ENCODE data around the gene PKMYT1. TPM values are rescaled to one million over a fixed set of nuclear protein-coding genes. Genes with fewer than 3 reads are reported as not detected.

The PKMYT1 gene
- total RNA-seq, 1 experiment from 2014 or later, result 14.8 TPM

DNA sequence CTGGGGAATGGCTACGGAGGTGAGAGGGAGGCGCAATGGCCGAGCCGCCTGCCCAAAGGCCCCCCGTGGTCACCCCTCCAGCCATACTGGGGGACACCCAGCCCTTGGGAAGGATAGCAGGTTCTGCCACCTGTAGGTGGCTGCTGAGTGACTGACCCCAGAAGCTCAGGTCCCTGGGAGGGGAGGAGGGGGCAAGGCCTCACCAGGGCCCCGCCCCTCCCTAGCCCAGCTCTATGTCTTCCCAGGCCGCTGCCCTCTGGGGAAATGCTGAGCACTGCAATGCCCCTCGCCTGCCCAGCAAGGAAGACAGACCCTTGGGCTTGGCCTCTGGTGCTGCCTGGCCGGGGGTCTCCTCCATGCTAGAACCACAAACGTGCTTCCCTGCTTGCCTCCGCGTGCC is 21.1 kb upstream of the PKMYT1 start:
- DNase-seq (ENCODE audit: extremely low read depth, low read depth), result no peak

DNA sequence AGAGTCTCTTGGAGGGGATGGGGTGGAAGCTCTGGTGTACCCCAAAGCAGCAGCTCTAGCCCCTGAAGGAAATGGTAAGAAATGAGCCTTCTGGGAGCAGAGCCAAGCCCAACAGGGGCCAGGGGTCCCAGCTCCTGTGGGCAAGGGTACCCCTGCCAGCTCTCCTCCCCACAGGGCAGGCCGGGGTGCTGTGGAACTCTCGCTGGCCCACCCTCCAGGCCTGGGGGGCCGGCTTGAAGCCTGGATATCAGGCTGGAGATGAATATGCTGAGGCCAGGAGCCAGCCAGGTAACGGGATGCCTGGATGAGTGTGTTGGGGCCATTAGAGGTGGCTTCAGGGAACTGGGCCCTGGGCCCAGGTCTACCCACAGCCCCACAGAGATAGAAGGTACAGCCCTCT is 20.3 kb upstream of the PKMYT1 start:
- no peak for DNase-seq (ENCODE audit: extremely low read depth, low read depth)

DNA sequence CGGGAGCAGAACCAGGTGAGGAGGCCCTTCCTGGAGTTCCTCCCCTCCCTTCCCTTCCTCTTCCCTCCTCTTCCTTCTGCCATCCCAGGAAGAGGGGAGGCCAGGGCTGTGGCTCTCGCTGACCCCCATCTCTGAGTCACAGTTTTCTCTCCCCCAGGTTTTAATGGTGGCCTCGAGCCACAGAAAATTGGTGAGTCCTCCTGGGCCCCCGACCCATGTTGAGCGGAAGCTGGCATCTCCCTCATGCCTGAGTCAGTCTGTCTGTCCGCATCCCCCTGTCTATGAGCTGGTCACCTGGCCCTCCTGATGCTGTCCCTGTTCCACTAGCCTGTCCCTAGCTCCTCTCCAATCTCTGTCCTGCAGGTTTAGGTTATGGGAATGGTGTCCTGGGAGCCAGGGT is 19.7 kb upstream of the PKMYT1 start:
- no peak for DNase-seq (ENCODE audit: extremely low read depth, low read depth)

DNA sequence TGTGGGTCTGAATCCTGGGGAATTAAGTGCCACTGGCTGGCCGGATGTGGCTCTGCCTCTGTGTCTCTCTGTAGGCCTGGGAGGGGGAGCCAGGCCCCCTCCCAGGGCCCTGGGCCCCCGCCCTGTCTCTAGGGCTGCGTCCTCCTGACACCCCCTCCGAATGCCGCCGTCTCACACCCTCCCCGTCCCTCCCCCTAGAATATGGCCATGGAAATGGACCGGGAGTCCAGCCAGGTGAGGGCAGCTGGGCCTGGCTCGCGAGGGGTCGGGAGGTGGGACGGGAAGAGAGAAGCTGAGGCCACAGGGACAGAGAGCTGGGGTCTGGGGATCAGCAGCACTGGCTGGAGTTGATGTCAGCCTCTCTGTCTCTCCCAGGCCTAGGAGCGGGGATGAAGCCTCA is 16.1 kb upstream of the PKMYT1 start:
- no peak for DNase-seq (ENCODE audit: extremely low read depth, low read depth)

DNA sequence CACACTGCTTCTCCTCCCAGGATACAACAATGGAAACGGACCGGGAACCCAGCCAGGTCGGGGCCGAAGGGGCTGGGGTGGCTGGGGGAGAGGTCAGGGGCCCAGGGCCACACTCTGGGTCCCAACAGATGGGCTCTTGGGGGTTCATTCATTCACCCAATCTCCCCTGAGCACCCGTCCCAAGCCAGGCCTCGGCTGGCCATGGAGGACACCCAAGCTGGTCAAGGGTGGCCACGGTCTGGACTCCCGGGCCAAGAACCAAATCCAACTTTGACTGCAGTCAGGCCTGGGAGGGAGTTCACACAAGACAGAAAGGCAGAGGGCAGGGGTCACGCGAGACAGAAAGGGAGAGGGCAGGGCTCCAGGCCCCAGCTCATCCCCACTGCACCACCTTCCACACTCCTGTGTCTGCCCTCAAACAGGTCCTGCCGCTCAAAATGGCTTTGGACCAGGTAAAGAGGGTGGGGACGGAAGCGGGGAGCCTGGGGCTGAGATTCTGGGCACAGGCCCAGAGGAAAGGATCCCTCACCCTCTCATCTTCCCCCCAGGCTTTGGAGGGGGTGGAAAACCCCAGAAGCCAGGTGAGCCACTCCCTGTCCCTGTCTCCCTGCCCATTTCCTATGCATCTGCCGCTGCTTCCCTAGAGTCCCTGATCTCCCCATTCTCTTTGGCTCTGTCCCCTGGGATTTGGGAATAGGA is 12.3 kb upstream of the PKMYT1 start:
- no peak for DNase-seq (ENCODE audit: extremely low read depth, low read depth)

DNA sequence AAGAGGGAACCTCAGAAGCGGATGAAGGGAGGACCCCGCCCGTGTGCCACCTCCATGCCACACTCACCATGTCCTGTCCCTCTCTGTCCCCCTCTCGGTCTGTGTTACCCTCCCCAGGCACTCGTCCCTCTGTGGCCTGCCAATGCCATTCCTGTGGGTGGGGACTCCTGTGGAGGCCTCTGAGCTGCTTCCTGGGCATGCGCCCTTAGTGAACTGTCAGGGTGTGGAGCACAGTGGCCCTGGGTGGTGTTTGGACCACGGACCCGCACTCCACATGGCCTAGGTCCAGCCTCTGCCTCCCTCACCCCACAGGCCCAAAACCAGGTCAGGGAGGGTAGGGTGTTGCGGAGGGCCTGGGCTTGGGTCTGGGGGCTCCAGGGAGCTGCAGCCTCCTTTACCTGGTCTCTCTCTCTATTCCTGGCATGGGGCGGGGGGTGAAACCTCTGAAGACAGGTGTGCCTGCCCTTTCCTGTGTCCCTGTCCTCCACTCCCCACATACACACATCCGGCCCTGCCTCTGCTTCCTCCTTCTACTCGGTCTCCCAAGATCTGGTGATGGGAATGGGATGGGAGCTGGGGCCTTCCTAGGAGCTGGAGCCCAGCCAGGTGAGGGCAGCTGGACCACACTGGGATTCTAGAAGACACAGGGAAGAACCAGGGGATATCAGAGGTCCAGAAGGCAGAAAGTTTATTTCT is 11.5 kb upstream of the PKMYT1 start:
- no peak for DNase-seq (ENCODE audit: extremely low read depth, low read depth)

DNA sequence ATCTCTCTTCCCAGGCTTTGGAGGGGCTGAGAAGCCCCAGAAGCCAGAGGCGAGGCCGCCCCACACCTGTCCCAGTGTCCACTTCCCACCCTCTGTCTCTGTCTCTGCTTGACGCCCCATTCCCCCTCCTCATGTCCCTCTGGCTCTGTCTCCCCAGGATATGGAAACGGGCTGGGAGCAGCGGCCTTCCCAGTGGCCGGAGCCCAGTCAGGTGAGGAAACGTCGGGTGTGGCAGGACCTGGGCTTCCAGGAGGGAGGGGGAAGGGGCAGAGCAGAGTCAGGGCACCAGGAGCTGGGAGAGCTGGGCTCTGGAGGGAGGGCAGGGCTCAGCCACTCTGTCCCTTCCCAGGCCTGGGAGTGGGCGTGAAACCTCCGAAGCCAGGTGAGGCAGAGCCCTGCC is 10.6 kb upstream of the PKMYT1 start:
- DNase-seq (ENCODE audit: extremely low read depth, low read depth), result no peak

DNA sequence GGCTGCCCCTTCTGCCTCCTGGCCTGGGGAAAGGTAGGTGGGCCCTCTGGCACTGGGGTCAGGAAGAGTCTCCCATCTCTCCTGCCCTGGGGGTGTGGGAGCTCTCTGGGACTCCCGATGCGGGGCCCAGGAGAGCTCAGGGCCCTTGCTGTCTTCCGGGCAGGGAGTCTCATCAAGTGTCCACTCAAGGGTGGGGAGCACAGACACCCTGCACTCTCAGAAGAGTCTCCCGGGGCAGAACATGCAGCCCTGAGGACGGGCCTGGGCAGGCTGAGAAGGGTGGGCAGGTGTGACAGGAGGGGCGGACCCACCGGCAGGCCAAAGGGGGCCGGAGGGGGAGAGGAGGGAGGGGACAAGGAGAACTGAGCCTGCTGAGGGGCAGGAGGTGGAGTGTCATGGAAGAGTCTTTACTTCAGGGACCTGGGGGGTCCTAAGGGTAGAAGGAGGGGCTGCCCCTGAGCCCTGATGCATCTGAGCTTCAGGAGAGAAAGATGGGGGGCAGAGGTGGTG is 8.4 kb upstream of the PKMYT1 start:
- no peak for DNase-seq (ENCODE audit: extremely low read depth, low read depth)

DNA sequence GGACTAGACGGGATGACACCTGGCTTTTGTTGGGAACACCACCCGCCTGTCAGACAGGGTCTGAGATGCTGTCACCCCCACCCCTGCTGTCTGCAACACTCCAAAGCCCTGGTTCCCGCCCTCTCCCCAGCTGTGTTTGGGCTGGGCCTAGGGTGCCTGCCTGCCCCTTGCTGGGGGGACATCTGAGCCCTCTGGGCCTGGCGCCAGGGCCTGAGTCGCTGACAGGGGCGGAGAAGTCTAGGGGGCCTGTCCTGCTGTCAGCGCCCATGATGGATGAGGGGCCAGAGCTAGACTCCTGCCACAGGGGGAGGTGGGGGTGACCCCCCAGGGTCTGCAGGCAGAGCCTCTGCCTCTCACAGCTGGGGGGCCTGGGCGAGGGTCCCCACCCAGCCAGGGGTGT is 7.6 kb upstream of the PKMYT1 start:
- no peak for DNase-seq (ENCODE audit: extremely low read depth, low read depth)

DNA sequence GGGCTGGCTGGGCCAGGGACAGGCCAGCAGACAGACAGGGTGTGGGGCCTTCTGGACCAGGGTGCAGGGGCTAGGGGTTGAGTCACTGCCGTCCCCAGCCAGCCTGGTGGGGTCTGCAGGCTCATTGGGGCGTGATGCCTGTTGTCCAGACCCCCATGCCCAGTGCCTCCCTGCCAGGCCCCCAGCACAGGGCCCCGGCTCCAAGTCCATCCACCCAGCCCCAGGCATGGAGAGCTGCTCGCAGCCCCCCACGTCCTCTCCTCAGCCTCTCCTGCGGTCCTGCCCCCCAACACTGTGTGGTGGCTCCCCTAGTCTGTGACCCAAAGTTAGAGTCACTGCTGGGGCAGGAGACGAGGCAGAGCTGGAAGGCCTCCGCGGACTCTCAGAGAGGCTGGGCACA is 7.0 kb upstream of the PKMYT1 start:
- no peak for DNase-seq (ENCODE audit: extremely low read depth, low read depth)

DNA sequence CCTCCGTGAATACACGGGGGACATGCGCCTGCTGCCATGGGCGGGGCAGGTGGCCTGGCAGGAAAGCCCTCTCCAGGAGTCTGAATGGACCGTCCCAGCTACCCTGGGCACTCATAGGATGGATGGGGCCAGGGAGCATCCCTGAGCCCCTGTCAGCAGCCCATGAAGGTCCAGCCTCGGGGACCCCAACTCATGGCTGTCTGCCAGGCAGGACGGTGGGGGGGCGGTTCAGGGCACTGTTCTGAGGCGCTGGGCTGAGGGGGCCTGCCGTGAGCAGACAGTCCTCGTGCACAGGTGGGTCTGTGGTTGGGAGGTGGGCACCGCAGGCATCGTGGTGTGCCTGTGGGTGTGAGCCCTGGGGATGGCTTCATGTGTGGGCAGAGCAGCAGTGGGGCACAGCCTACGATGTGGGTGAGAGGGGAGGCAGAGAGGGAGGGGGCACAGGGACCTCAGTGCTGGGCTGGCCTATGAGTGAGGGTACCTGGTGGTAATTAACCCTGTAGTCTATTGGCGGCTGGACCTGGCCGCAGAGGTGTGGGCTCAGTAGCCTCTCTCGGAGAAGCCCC is 6.5 kb upstream of the PKMYT1 start:
- DNase-seq (ENCODE audit: extremely low read depth, low read depth), result no peak

DNA sequence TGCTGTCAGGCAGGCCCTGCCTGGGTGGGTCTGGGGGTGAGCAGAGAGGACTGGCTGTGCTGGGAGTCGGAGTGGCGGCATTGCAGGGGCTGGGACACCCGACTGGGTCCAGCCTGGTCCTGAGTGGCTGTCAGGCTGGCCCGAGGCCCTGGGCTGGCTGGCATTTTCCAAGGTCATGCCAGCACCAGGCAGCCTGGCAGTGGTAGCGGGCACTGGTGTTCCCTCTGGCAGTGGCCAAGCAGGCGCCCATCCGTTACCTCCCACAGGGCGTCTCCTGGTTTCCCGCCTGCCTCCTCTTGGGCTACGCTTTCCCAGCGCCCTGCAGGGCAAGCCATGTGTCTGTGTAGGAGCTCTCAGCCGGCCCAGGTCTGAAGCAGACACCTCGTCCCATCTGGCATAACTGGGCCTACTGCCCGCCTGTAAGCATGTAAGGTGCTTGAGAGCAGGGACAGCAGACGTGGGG is 5.7 kb upstream of the PKMYT1 start:
- no peak for DNase-seq (ENCODE audit: extremely low read depth, low read depth)

DNA sequence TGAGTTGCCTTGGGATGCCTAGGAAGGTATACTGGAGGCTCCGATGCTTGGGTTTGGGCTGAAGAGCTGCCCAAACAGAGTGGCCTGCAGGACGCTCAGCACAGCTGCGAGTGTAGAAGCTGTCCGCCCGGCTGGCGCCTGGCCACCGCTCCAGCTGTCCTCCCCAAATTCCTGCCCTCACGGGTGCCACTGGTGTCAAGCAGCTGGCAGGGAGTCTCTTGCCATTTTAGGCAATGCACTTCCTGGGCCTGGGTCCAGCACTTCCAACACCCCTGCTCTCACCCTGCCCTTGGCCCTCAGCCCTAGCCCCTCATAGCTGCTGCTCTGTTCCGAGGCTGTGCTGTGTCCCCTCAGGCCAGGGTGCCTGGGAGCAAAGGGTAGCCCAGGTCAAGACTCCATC is 5.2 kb upstream of the PKMYT1 start:
- no peak for DNase-seq (ENCODE audit: extremely low read depth, low read depth)

DNA sequence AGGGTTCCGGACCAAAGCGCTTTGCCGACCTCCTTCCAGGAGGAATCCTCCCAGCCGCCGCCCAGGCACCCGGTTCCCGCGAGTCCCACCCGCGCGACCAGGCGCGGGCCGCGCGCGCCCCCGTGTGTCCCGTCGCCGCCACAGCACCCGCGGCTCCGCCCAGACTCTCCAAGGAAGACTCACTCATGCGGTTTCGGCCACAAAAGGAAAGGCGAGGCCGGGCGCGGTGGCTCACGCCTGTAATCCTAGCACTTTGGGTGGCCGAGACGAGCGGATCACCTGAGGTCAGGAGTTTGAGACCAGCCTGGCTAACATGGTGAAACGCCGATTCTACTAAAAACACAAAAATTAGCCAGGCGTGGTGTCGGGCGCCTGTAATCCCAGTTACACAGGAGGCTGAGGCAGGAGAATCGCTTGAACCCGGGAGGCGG is 3.5 kb upstream of the PKMYT1 start:
- peak; percentile 75 for DNase-seq (ENCODE audit: extremely low read depth, low read depth)

DNA sequence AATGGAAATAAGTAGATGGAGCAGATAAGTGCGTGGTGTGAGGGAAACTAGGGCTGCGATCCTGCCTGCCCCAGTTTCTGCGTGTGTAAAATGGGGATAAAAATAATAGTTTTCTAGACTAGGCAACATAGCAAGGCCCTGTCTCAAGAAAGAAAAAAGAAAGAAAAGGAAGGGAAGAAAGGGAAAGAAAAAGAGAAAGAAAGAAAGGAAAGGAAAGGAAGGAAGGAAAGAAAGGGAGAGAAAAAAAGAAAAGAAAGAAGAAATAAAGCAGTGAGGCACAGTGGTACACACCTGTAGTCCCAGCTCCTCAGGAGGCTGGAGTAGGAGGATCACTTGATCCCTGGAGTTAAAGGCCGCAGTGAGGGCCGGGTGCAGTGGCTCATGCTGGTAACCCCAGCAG is 2.2 kb upstream of the PKMYT1 start:
- DNase-seq (ENCODE audit: extremely low read depth, low read depth), result no peak

DNA sequence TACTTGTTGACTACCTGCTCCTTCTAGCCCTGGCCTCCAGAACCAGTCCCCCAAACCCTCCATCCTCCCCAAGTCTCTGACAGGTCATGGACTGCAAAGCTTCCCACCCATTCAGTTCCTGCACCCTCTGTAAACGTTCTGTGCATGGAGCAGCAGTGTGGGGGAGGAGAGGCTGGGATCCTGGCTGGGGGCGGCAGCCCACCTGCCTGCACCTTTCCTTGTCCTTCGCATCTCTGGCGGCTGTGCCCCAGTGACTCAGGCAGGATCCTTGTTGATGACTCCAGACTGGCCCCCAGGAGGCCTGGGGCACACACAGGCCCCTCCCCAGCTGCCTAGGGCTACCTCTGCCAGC is 1.6 kb upstream of the PKMYT1 start:
- no peak for DNase-seq (ENCODE audit: extremely low read depth, low read depth)

DNA sequence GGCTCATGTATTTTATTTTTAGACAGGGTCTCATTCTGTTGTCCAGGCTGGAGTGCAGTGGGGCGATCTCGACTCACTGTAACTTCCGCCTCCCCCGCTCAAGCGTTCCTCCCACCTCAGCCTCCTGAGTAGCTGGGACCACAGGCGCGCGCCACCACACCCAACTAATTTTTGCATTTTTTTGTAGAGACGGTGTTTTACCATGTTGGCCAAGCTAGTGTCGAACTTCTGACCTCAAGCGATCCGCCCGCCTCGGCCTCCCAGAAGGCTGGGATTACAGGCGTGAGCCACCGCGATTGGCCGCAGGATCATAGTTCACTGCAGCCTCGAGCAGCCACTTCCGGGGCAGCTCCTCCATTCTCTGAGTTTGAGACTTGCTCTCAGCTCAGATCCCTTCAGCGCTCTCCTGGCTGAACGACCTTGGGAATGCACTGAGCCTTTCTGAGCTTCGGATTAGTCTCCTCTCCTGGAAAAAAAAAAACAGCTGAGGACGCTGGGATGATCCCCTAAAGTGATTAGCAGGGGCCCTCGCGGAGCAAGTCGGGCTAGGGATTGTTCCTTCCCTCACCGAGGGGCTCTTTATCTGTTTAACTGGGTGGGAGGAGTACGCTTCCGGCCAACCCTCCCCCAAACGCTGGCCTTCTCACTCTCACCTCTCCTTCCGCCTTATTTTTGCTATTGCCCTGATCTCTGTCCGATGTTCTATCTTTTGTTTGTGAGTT is 1.1 kb upstream of the PKMYT1 start:
- DNase-seq (ENCODE audit: extremely low read depth, low read depth), result no peak

DNA sequence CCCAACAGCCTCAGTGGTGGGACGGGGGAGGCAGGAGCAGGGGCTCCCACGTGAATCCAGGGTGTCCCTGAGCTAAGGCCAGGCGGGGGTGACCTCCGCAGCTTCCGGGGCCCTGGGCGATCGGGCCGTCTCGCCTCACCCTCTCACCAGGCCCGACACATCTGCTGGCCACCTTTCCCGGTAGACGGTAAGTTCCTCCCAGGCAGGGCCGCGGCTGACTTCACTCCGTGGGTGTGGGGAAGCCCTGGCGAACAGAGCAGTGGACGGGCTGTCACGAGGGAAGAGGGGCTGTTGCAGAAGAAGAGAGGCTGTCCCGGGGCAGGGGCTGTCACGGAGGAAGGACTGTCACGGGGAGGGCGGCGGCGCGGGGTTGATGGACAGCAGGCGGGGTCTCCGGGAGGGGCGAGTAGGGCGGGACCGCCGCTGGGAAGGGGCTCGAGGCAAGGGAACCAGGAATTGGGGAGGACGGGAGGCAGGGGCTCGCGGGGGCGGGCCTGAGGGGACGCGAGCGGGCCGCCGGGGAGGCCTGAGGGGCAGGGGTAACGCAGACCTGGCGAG is 498 bp downstream of the PKMYT1 start:
- no peak for DNase-seq (ENCODE audit: extremely low read depth, low read depth)

DNA sequence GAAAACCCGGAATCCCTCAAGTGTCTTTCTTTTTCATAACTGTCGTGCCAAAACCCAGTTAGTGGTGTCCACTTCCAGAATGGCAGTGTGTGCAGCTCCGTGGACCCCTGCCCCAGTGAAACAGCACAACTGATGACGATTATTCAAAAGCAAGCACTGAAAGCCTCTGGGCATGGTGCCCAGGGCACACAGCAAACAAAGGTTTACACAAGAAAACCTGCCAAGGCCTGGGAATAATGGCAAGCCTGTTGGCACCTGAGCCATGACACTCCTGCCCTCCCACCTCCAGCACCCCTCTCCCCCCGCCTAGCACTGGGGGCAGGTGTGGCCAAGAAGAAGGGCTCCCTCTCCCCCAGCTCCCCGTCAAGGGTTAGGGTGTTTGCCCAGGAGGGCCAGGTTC is 2.8 kb downstream of the PKMYT1 start:
- DNase-seq (ENCODE audit: extremely low read depth, low read depth), result no peak

DNA sequence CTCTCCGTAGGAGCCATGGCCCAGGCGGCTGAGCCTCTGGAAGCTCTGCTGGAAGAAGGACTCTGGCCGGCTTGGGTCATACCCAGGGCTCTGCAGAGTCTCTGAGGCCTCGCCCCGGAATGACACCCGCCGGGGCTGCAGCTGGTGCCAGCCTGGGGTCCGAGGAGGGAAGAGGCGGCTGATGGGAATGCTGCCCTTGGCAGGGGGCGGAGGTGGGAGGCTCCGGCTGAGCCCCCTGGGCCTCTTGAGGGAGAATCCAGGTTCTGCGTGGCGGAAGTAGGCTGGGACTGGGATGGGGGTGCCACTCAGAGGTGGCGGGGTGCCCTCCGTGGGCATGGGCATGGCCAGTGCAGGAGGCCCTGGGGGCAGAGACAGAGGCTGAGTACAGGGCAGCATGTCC is 3.6 kb downstream of the PKMYT1 start:
- no peak for DNase-seq (ENCODE audit: extremely low read depth, low read depth)

DNA sequence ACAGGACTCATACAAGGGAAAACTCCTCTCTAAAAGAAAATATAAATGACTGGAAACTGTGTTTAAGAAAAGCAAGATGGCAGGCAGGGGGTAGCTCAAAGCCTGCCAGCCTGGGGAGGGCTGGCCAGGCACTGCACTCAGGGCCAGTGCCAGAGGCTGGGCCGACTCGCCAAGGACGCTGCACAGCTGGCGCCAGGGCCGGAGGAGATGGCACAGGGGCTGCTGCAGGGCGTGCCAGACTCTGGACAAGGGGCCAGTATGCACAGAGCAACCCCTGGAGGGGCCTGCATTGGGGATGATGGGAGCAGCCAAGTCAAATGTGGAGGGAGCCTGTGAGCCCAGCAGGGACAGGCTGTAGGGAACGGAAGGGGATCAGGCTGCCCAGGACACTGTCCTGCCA is 4.0 kb downstream of the PKMYT1 start:
- DNase-seq (ENCODE audit: extremely low read depth, low read depth), result no peak

All from NCI-H460 (cell line).